ENCODE results near the gene TSC22D2. TPM values are rescaled to one million over a fixed set of nuclear protein-coding genes. Genes with fewer than 3 reads are reported as not detected.

TSC22D2 gene
- total and polyA plus RNA-seq, 8 donors: 7.1 to 32.2 (median 17.9) TPM

GRCh38 chr3:150373234-150373875, 34.7 kb upstream of the TSC22D2 start:
- no peaks in the 10 kb centered on the region for H3K27me3 ChIP-seq
- 71 to 80% (median 77%) methylated on average over 4 of the region's 4 CpGs for WGBS, 5 donors
- no peak overlapping the region for H3K4me3 ChIP-seq
- H3K4me1 ChIP-seq: peaks cover 0 to 28% (median 16%) of the 10 kb centered on the region in 4 donors
- intact Hi-C loops (cut with DNase I; ENCODE audit: low total_unique reads): no loop called here
- no peaks in the 10 kb centered on the region for H3K9me3 ChIP-seq
- no peak overlapping the region for H3K27ac ChIP-seq
- H3K36me3 ChIP-seq: no peaks in the 10 kb centered on the region
- no peak for TF ChIP-seq POLR2AphosphoS5 (IDR thresholded peaks at IDR 0.05)
- TF ChIP-seq, protein P1, sequence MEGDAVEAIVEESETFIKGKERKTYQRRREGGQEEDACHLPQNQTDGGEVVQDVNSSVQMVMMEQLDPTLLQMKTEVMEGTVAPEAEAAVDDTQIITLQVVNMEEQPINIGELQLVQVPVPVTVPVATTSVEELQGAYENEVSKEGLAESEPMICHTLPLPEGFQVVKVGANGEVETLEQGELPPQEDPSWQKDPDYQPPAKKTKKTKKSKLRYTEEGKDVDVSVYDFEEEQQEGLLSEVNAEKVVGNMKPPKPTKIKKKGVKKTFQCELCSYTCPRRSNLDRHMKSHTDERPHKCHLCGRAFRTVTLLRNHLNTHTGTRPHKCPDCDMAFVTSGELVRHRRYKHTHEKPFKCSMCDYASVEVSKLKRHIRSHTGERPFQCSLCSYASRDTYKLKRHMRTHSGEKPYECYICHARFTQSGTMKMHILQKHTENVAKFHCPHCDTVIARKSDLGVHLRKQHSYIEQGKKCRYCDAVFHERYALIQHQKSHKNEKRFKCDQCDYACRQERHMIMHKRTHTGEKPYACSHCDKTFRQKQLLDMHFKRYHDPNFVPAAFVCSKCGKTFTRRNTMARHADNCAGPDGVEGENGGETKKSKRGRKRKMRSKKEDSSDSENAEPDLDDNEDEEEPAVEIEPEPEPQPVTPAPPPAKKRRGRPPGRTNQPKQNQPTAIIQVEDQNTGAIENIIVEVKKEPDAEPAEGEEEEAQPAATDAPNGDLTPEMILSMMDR (IDR thresholded peaks at IDR 0.05): no peak
- no peak for TF ChIP-seq POLR2A (IDR thresholded peaks at IDR 0.05)
- no peak for TF ChIP-seq EP300 (IDR thresholded peaks at IDR 0.05)
- no peak for DNase-seq

DNA sequence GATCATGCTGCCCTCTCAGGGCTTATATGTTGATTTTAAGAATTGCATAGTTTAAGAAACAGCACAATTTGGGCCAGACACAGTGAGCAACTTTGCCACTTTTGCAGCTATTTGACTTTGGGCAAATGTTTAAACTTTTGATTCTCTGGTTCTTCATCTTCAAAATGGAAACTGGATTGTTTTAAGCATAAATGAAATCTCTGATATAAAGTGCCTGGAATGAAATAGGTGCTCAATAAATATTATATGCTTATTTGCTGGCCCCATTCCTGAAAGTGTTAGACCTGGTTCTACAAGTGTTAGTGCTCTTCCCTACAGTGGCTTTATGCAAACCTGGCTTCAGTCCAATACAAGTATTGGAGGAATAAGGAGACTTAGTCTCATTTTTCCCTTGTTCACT, 33.1 kb upstream of the TSC22D2 start:
- H3K4me1 ChIP-seq: peaks cover 0 to 28% (median 16%) of the 10 kb centered on the region in 4 donors
- H3K4me3 ChIP-seq: no peak overlapping the region
- no peaks in the 10 kb centered on the region for H3K36me3 ChIP-seq
- no peaks in the 10 kb centered on the region for H3K9me3 ChIP-seq
- TF ChIP-seq, protein P1 (IDR thresholded peaks at IDR 0.05): no peak
- TF ChIP-seq POLR2AphosphoS5 (IDR thresholded peaks at IDR 0.05): no peak
- TF ChIP-seq POLR2A (IDR thresholded peaks at IDR 0.05): no peak
- TF ChIP-seq EP300 (IDR thresholded peaks at IDR 0.05): no peak
- intact Hi-C loops (cut with DNase I; ENCODE audit: low total_unique reads): no loop called here
- no peak overlapping the region for H3K27ac ChIP-seq
- no peaks in the 10 kb centered on the region for H3K27me3 ChIP-seq
- DNase-seq: no peak

GRCh38 chr3:150376001-150376848, 31.9 kb upstream of the TSC22D2 start:
- H3K4me1 ChIP-seq: peaks cover 0 to 21% (median 12%) of the 10 kb centered on the region in 4 donors
- peak in 1 of 2 donors; percentile 61 for DNase-seq
- WGBS, 5 donors: 42 to 53% (median 47%) methylated on average over 3 of the region's 3 CpGs
- intact Hi-C loops (cut with DNase I; ENCODE audit: low total_unique reads): no loop called here
- TF ChIP-seq EP300 (IDR thresholded peaks at IDR 0.05) (no peak), POLR2AphosphoS5 (IDR thresholded peaks at IDR 0.05) (no peak), POLR2A (IDR thresholded peaks at IDR 0.05) (no peak)
- TF ChIP-seq, protein P1 (IDR thresholded peaks at IDR 0.05): no peak
- H3K4me3 ChIP-seq: no peak overlapping the region
- H3K9me3 ChIP-seq: no peaks in the 10 kb centered on the region
- H3K36me3 ChIP-seq: no peaks in the 10 kb centered on the region
- no peaks in the 10 kb centered on the region for H3K27me3 ChIP-seq
- H3K27ac ChIP-seq: no peak overlapping the region

GRCh38 chr3:150377601-150378300, 30.3 kb upstream of the TSC22D2 start:
- H3K27me3 ChIP-seq: no peaks in the 10 kb centered on the region
- H3K9me3 ChIP-seq: no peaks in the 10 kb centered on the region
- no peak for DNase-seq
- intact Hi-C loops (cut with DNase I; ENCODE audit: low total_unique reads): no loop called here
- H3K4me1 ChIP-seq: peaks cover 0 to 8% (median 1%) of the 10 kb centered on the region in 4 donors
- no peak overlapping the region for H3K27ac ChIP-seq
- TF ChIP-seq, protein P1 (IDR thresholded peaks at IDR 0.05): no peak
- TF ChIP-seq EP300 (IDR thresholded peaks at IDR 0.05) (no peak), POLR2AphosphoS5 (IDR thresholded peaks at IDR 0.05) (no peak), POLR2A (IDR thresholded peaks at IDR 0.05) (no peak)
- H3K36me3 ChIP-seq: no peaks in the 10 kb centered on the region
- no peak overlapping the region for H3K4me3 ChIP-seq
- WGBS, 5 donors: 44 to 74% (median 58%) methylated on average over 1 of the region's 1 CpG

Measured in stomach (tissue), 9 donors.